ENCODE measurements around the gene INTS4. TPM values are rescaled to one million over a fixed set of nuclear protein-coding genes. Genes with fewer than 3 reads are reported as not detected.

Gene INTS4
- total and polyA plus RNA-seq, 10 of the 15 experiments (the other 5 are each of a cell fraction or from before 2014, with no cell fraction given), result 20.2 to 50.5 (median 40.0) TPM

- TF ChIP-seq BCLAF1 (IDR thresholded peaks at IDR 0.05), result no peak
- TF ChIP-seq RELA (IDR thresholded peaks at IDR 0.05; ENCODE audit: borderline replicate concordance, partially characterized antibody), result no peak
Observed at GRCh38 chr11:78038697-78039313, 44.3 kb upstream of the INTS4 start (continued).

GRCh38 chr11:78037825-78038620, 43.6 kb upstream of the INTS4 start:
- intact Hi-C loops (cut with micrococcal nuclease; ENCODE audit: unreplicated experiment), result no loop called here
- ATAC-seq (no peak), DNase-seq (ENCODE audit: low read depth, low spot score) (no peak), FAIRE-seq (no peak)
- no TSS peak for BruUV-seq (replicated peaks)
- ChIA-PET POLR2A (interaction anchor here (0.9 to 1.1 kb wide), 2 partner anchors 13 to 43 kb away, joined by 3 to 4 read pairs; partner anchors contain the start of gene INTS4), CTCF (no interaction called here), RAD21 (ENCODE audit: unreplicated experiment) (no interaction called here), SMC1A (ENCODE audit: uncharacterized antibody, unreplicated experiment) (interaction anchor here (1.6 kb wide), 1 partner anchor 22 kb away, joined by 6 read pairs; no protein-coding TSS in a partner anchor)
- Histone ChIP-seq H2AFZ (ENCODE audit: control insufficient read depth, low read depth, low read length) (no peak overlapping the region), H3K79me2 (ENCODE audit: control insufficient read depth, insufficient read depth, low read length) (no peaks in the 10 kb centered on the region), H3K36me3 (ENCODE audit: control insufficient read depth in 2 of 2, insufficient read depth in 2 of 2, low read length in 1 of 2) (no peaks in the 10 kb centered on the region), H3K4me3 (no peak overlapping the region), H3K27ac (ENCODE audit: control insufficient read depth, insufficient read depth) (no peak overlapping the region), H3K4me1 (ENCODE audit: control insufficient read depth, insufficient read depth, low read length) (peaks cover 7% of the 10 kb centered on the region), H3K4me2 (ENCODE audit: control insufficient read depth, insufficient read depth) (no peak overlapping the region), H4K20me1 (ENCODE audit: control insufficient read depth, insufficient read depth) (no peaks in the 10 kb centered on the region), H3K9me3 (replicated peaks; ENCODE audit: control insufficient read depth, insufficient read depth, low read length) (no peaks in the 10 kb centered on the region), H3K27me3 (replicated peaks in 1 of 2; ENCODE audit: control insufficient read depth in 2 of 2, insufficient read depth in 2 of 2, low read length in 1 of 2) (no peaks in the 10 kb centered on the region), H3K9ac (ENCODE audit: control insufficient read depth, insufficient read depth, low read length) (no peak overlapping the region)
- WGBS (ENCODE audit: insufficient coverage, insufficient replicate concordance, low lambda C conversion rate, missing lambda C conversion rate), result 71% methylated on average over 9 of the region's 9 CpGs
- in situ Hi-C loops (cut with MboI), result no loop called here
- no peak for TF ChIP-seq STAT3 (IDR thresholded peaks at IDR 0.05; ENCODE audit: low read depth, low read length)
- TF ChIP-seq PRDM15 (CRISPR knock-in tag; IDR thresholded peaks at IDR 0.05), result no peak
- no peak for TF ChIP-seq E2F4 (IDR thresholded peaks at IDR 0.05; ENCODE audit: low read depth, low read length)
- TF ChIP-seq BCL11A (IDR thresholded peaks at IDR 0.05; ENCODE audit: low read depth, low read length), result no peak
- no peak for TF ChIP-seq SP1 (IDR thresholded peaks at IDR 0.05; ENCODE audit: low read depth, low read length)
- no peak for TF ChIP-seq CBX3 (IDR thresholded peaks at IDR 0.05; ENCODE audit: borderline replicate concordance, low read depth)
- TF ChIP-seq RBBP5 (conservative IDR thresholded peaks at IDR 0.05), result no peak
- no peak for TF ChIP-seq HDAC2 (IDR thresholded peaks at IDR 0.05)
- no peak for TF ChIP-seq ASH2L (IDR thresholded peaks at IDR 0.05; ENCODE audit: borderline replicate concordance, low read depth)
- no peak for TF ChIP-seq EP300 (IDR thresholded peaks at IDR 0.05; ENCODE audit: borderline replicate concordance in 1 of 2, control insufficient read depth in 1 of 2, low read depth in 2 of 2, low read length in 2 of 2)
- TF ChIP-seq SMARCA5 (IDR thresholded peaks at IDR 0.05), result no peak
- no peak for TF ChIP-seq ZSCAN29 (IDR thresholded peaks at IDR 0.05)
- TF ChIP-seq HDGF (IDR thresholded peaks at IDR 0.05), result no peak

Data from GM12878 (cell line).